Erythroblast (primary cell): Measurements from ENCODE around the gene ABHD2.

Experiments
- GATA1 ChIP-seq: IDR thresholded peaks from 2 replicates; pipeline ENCODE4 v1.6.1; 2011; ENCODE audit warnings: low read depth, mild to moderate bottlenecking, control low read depth, low read length, moderate library complexity
- POLR2A ChIP-seq: IDR thresholded peaks from 2 replicates; pipeline ENCODE4 v1.6.1; 2011; ENCODE audit warnings: mild to moderate bottlenecking, low read length

GRCh38 chr15:89126009-89126408 lies 37.8 kb downstream of the ABHD2 start:
- TF ChIP-seq POLR2A (no peak), GATA1 (no peak)
